Gastroesophageal sphincter (tissue), 4 donors: ENCODE measurements around the gene EPHB2. TPM values are rescaled to one million over a fixed set of nuclear protein-coding genes. Genes with fewer than 3 reads are reported as not detected.
A peak's percentile ranks its signal among the peaks of the same experiment; 100 is the strongest.

Experiments
- ATAC-seq: fragments of 150-250 bp; one replicate; pipeline ENCODE4 v1.9.1; 2016; ENCODE audit warnings: mild to moderate bottlenecking, moderate library complexity
- H3K27ac ChIP-seq, 4 donors: fragments of 200-600 bp; sonication (generic) in 3 of 4; 1 replicate in 3 of 4; 2 replicates in 1 of 4; pipeline ENCODE4 v1.5.1; 2016 to 2019
- H3K27me3 ChIP-seq: fragments of 200-600 bp; sonication (generic); one replicate; pipeline ENCODE4 v1.5.1; 2019
- H3K36me3 ChIP-seq, 2 donors: fragments of 200-600 bp; sonication (generic); one replicate each; pipeline ENCODE4 v1.5.1; 2019; ENCODE audit warnings: control low read depth in 1 of 2
- H3K4me1 ChIP-seq, 3 donors: fragments of 200-600 bp; sonication (generic); 1 replicate in 2 of 3; 2 replicates in 1 of 3; pipeline ENCODE4 v1.5.1; 2016 to 2019; ENCODE audit warnings: control low read depth in 2 of 3
- H3K4me3 ChIP-seq, 2 donors: fragments of 200-600 bp; sonication (generic); one replicate each; pipeline ENCODE4 v1.5.1; 2019; ENCODE audit warnings: mild to moderate bottlenecking in 1 of 2, moderate library complexity in 1 of 2
- H3K9me3 ChIP-seq, 3 donors: fragments of 200-600 bp; sonication (generic); one replicate each; pipeline ENCODE4 v1.5.1; 2017 to 2019; ENCODE audit warnings: control low read depth in 2 of 3
- CTCF ChIP-seq, 4 experiments: fragments of 200-600 bp in 2 of 4; fragments of 450-650 bp in 2 of 4; sonication (generic) in 1 of 4; IDR thresholded peaks; one replicate each; pipeline ENCODE4 v1.5.1; 2017 to 2019; ENCODE audit warnings: antibody characterized with exemption in 4 of 4, mild to moderate bottlenecking in 2 of 4, moderate library complexity in 2 of 4
- EP300 ChIP-seq: sonication (generic); formaldehyde crosslinking; IDR thresholded peaks from one replicate; pipeline ENCODE4 v1.6.1; 2017; ENCODE audit warnings: antibody characterized with exemption, mild to moderate bottlenecking
- POLR2A ChIP-seq, 2 donors: fragments of 450-650 bp; IDR thresholded peaks; one replicate each; pipeline ENCODE4 v1.6.1; 2017; ENCODE audit warnings: antibody characterized with exemption in 2 of 2, mild to moderate bottlenecking in 2 of 2, moderate library complexity in 1 of 2
- POLR2AphosphoS5 ChIP-seq: sonication (generic); formaldehyde crosslinking; IDR thresholded peaks from one replicate; pipeline ENCODE4 v1.6.1; 2017; ENCODE audit warnings: antibody characterized with exemption
- WGBS, 2 donors: methylation state at CpG; one replicate each; pipeline ENCODE4 v1.1.5; 2018; ENCODE audit warnings: low coverage in 1 of 2; 5-methylcytosine and 5-hydroxymethylcytosine counted together
- total RNA-seq, 4 donors: library from RNA; depleted of rRNA; stranded (reverse); fragments of >200 nt; gene quantifications; one replicate each; pipeline ENCODE4 v1.1.0, GENCODE V29; 2016

The EPHB2 gene
- total RNA-seq, 4 donors from 2014 or later, result 2.0 to 5.9 (median 2.6) TPM

GRCh38 chr1:22683547-22683946, 27.1 kb upstream of the EPHB2 start:
- Histone ChIP-seq H3K4me1 (no peaks in the 10 kb centered on the region), H3K4me3 (no peak overlapping the region), H3K9me3 (no peaks in the 10 kb centered on the region), H3K36me3 (no peaks in the 10 kb centered on the region), H3K27ac (no peak overlapping the region), H3K27me3 (peaks cover 56% of the 10 kb centered on the region)
- ATAC-seq, result no peak
- no peak for TF ChIP-seq POLR2AphosphoS5
- no peak for TF ChIP-seq EP300
- 50% methylated on average over 1 of the region's 1 CpG; no CpG with 5 or more reads in 1 of the 2 donors for WGBS, 2 donors

DNA sequence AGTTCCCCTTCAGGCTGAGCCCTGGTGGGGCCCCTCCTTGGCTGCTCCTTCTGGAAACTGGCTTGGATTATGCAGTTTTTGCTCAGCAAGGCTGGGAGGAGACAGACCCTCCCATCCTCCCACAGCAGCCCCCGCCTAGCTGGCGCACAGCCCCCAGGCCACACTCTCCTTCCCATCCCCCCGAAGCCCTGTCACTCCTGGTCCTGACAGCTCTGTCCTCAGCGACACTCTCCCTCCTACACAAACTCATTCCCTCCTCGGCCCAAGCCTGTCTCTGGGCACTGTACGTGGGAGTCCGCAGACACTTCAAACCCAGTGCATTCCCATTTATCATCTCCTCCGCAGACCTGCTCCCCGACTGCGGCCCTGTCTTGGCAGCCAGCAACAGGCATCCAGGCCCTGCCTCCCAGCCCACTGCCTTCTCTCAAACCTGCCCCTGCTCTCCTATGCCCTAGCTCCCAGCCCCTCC, 25.0 kb upstream of the EPHB2 start:
- no peak overlapping the region for H3K27ac ChIP-seq
- TF ChIP-seq POLR2A (IDR thresholded peaks at IDR 0.05) (no peak), EP300 (no peak), CTCF (IDR thresholded peaks at IDR 0.05) (no peak), POLR2AphosphoS5 (no peak)
- WGBS, 2 donors, result 16 to 27% methylated on average over 5 to 10 of the region's 10 CpGs
- ATAC-seq, result no peak
- H3K9me3 ChIP-seq, result no peaks in the 10 kb centered on the region
- no peaks in the 10 kb centered on the region for H3K36me3 ChIP-seq
- no peaks in the 10 kb centered on the region for H3K4me1 ChIP-seq
- peaks cover 65% of the 10 kb centered on the region for H3K27me3 ChIP-seq
- no peak overlapping the region for H3K4me3 ChIP-seq

DNA sequence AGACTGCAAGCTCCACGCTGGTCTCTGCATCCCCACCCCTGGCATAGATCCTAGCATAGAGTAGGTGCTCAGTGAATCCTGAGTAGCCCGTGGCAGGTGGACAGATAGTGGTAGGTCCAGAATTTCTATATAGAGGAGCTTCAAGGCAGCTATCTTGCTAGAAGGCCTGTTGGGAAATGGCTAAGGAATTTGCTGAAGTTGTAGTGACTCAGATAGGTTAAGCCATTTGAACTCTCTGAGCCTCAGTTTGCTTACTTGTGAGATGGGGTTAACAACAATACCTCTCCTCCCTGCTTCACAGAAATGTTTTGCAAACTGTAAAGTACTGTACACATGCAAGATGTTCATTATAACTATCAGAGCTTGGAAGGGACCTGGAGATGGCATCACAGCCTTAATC, 23.4 kb upstream of the EPHB2 start:
- no peak for ATAC-seq

DNA sequence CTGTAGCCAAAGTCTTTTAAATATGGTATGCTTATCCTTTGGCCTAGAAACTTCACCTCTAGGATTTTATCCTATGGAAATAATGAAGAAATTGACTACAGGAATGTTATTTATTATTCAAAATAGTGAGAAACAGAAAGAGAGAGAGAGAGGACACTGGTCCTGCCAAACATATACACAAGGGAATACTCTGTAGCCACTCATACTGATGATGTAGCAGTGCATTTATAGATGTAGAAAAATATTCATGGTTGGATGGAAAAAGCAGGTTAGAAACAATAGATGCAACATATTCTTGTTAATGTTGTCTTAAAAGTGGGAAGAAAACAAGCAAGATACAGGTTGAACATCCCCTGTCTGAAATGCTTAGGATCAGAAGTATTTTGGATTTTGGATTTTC, 22.2 kb upstream of the EPHB2 start:
- H3K9me3 ChIP-seq, result no peaks in the 10 kb centered on the region
- TF ChIP-seq POLR2A (IDR thresholded peaks at IDR 0.05), result no peak
- no peak for TF ChIP-seq CTCF (IDR thresholded peaks at IDR 0.05)
- TF ChIP-seq POLR2AphosphoS5, result no peak
- TF ChIP-seq EP300, result no peak
- no peak overlapping the region for H3K4me3 ChIP-seq
- no peak overlapping the region for H3K27ac ChIP-seq
- no peaks in the 10 kb centered on the region for H3K36me3 ChIP-seq
- H3K27me3 ChIP-seq, result peaks cover 54% of the 10 kb centered on the region
- no peak for ATAC-seq
- H3K4me1 ChIP-seq, result no peaks in the 10 kb centered on the region

More for the DNA sequence above, 23.4 kb upstream of the EPHB2 start:
- no peaks in the 10 kb centered on the region for H3K9me3 ChIP-seq
- peaks cover 58% of the 10 kb centered on the region for H3K27me3 ChIP-seq
- WGBS, 2 donors, result 88% methylated on average over 1 of the region's 2 CpGs; no CpG with 5 or more reads in 1 of the 2 donors
- no peak overlapping the region for H3K27ac ChIP-seq
- H3K4me3 ChIP-seq, result no peak overlapping the region
- no peaks in the 10 kb centered on the region for H3K36me3 ChIP-seq
- no peaks in the 10 kb centered on the region for H3K4me1 ChIP-seq
- TF ChIP-seq EP300, result no peak
- TF ChIP-seq POLR2A (IDR thresholded peaks at IDR 0.05), result no peak
- TF ChIP-seq CTCF (IDR thresholded peaks at IDR 0.05), result no peak
- TF ChIP-seq POLR2AphosphoS5, result no peak

GRCh38 chr1:22689505-22689904, 21.1 kb upstream of the EPHB2 start:
- WGBS, 2 donors, result 52 to 83% methylated on average over 4 to 8 of the region's 11 CpGs
- ATAC-seq, result peak; percentile 41
- Histone ChIP-seq H3K36me3 (no peaks in the 10 kb centered on the region), H3K27me3 (peaks cover 49% of the 10 kb centered on the region), H3K9me3 (no peaks in the 10 kb centered on the region), H3K27ac (no peak overlapping the region), H3K4me3 (no peak overlapping the region), H3K4me1 (no peaks in the 10 kb centered on the region)
- no peak for TF ChIP-seq POLR2A (IDR thresholded peaks at IDR 0.05)
- TF ChIP-seq EP300, result no peak
- TF ChIP-seq POLR2AphosphoS5, result no peak
- TF ChIP-seq CTCF (IDR thresholded peaks at IDR 0.05), result no peak
